ENCODE data around the gene ODAM. TPM values are rescaled to one million over a fixed set of nuclear protein-coding genes. Genes with fewer than 3 reads are reported as not detected.
"Not testable (repeated sequence)": the region's sequence is repeated elsewhere in the genome, so short reads cannot be mapped to it uniquely, and the experiment has no call there.

ODAM gene
- polyA plus RNA-seq, 4 donors = 0.76 to 2.1 (median 1.5) TPM

DNA sequence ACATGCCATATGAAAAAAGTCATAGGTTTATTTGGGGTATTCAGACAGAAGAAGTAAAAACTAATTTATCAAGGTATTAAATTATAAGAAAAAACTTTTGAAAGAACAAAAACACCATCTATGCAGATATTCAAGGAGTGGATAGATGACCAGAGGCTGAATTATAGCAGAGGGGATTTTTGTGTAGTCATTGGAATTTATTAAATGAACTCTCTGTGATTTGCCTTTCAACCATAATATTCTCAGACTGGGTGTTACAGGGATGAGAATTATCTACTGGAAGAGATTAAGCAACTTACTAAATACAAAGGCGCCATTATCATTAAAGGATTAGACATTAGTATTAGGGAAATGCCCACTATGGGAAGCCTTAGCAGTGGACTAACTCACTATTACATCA is 21.0 kb downstream of the ODAM start:
- not testable (repeated sequence) for DNase-seq (ENCODE audit: low read depth in 4 of 4, low spot score in 2 of 4)

DNA sequence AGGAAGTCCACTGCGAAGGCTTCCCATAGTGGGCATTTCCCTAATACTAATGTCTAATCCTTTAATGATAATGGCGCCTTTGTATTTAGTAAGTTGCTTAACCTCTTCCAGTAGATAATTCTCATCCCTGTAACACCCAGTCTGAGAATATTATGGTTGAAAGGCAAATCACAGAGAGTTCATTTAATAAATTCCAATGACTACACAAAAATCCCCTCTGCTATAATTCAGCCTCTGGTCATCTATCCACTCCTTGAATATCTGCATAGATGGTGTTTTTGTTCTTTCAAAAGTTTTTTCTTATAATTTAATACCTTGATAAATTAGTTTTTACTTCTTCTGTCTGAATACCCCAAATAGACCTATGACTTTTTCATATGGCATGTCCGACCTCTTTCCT is 25.9 kb downstream of the ODAM start:
- not testable (repeated sequence) for DNase-seq (ENCODE audit: low read depth in 4 of 4, low spot score in 2 of 4)

- DNase-seq (ENCODE audit: low read depth in 4 of 4, low spot score in 2 of 4) = not testable (repeated sequence)
Measured at GRCh38 chr4:70221818-70222217, 26.3 kb downstream of the ODAM start.

DNA sequence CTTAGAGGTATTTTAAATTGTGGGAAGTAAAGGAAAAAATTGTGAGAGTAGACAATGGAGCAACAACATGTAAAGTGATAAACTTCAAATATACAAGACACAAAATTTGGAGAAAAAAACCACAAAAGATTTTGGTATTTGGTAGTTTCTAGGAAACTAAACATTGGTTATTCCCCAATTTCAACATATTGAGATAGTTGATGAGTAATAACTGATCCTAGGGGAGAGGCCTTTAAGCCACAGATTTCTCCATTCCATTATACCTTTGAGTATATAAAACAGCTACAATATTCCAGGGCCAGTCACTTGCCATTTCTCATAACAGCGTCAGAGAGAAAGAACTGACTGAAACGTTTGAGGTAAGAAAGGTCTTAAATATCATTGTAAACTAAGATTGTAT is 30.3 kb downstream of the ODAM start, which contains the start of gene FDCSP:
TSS of gene FDCSP (plus strand) at position 301 of the 400 bp plus-strand sequence. CDS start 5,071 bp downstream, outside the sequence.
- no peak for DNase-seq (ENCODE audit: low read depth in 4 of 4, low spot score in 2 of 4)

DNA sequence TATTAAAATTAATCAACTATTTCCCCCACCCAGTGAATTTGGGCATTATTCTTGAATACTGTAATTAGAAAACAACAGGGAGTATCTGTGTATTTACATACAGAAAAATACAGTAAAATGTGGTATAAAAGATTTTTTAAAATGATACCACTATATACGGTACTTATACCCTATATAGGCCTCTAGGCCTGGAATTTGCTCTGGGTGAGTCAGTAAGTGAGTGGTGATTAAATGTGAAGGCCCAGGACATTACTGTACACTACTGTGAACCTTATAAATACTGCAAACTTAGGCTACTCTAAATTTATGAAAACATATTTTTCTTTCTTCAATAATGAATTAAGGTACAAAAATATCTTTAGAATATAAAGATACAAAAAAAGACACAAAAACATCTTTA is 40.6 kb downstream of the ODAM start:
- no peak for DNase-seq (ENCODE audit: low read depth in 4 of 4, low spot score in 2 of 4)

DNA sequence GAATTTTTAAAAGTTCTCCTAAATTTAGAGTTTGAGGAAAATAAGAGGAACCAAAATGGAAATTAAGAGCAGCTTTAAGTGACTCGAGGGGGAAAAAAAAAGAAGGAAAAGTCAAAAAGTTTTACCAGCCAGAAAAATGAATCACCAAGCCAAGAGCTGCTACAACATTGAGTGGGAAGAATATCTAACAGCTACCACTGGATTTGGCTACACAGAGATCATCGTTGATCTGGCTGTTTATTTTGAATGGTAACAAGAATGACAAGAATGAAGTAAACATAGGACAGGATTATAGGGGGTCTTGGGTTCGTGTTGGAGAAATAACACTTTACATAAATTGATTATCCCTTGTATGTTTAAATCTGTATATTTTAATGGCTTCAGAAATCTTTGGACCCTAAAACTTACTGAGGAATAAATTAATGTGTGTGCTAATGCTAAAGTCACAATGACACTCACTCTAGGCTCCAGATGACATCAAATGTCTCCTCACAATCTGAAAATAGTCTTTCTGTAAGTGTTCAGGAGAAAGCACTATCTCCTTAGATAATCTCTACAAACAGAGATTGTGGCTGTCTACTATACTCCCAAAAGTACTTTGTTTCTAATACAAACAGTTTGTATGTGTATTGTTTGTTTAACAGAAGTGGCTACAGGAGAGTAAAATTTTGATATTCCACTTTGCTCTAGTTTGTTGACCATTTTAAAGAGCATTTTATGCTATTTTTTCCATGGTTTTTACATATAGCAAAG is 43.8 kb downstream of the ODAM start:
- DNase-seq (ENCODE audit: low read depth in 4 of 4, low spot score in 2 of 4) = no peak

DNA sequence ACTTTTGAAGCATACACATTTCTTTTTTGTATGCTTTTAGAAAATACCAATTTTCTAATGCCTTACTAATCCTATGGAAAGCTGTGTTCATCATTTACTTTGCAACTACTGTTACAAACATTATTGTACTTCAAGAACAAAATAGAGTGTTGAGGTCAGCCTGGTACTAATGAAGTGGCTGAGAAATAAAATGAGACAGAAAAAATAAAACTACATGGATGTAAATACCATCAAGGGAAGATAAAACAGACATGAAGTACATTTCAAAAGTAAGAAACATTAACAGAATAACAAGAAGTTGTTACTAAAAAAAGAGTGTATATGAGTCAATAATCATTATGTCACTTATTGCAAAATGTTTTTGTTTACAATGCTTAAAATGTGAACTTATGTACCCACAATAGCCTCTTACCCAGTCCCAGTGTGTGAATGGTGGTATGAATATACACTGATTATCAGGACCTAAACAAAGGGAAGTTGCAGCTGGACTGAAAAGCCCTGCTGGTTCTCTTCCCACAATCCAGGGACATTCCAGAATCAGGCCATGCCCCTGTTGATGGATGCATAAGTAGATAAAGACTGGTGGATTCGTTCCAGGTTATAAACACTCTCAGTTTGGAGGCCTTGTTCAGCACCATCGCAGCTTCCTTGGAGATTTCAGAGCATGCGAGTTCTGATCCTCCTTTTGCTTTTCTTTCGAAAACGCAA is 44.5 kb downstream of the ODAM start:
- DNase-seq (ENCODE audit: low read depth in 4 of 4, low spot score in 2 of 4) = no peak

DNA sequence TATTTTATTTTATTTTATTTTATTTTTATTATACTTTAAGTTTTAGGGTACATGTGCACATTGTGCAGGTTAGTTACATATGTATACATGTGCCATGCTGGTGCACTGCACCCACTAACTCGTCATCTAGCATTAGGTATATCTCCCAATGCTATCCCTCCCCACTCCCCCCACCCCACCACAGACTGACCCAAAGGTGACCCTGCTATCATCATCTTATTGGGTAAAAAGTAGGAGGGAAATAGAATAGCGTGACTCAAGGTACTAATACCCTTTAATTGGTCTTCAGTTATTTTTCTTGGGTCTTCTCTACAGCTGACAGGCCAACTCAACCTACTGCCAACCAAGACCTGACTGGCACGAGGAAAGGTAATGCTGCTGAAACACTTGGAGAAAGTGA is 46.8 kb downstream of the ODAM start, which contains the start of gene CSN3:
TSS of gene CSN3 (plus strand) at position 301 of the 400 bp plus-strand sequence. CDS start 2,223 bp downstream, outside the sequence.
- DNase-seq (ENCODE audit: low read depth in 4 of 4, low spot score in 2 of 4) = not testable (repeated sequence)

DNA sequence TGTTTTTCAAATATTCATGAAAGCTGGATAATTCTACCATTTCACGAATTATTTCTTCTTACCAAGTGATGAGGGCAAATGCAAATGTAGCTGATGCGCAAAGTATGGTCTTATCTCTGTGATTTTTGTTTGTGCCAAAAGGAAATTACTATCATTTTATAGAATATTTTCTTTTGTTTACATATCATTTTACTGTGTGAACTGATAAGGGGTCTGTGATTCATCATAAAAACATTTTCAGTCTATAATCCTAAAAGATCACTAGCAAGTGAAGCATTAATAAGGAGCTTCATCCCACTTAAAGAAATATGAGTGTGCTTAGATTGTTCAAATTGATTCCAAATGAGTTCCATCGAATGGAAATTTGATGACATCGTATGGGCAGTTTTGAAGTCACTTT is 47.6 kb downstream of the ODAM start:
- DNase-seq (ENCODE audit: low read depth in 4 of 4, low spot score in 2 of 4) = no peak

DNA sequence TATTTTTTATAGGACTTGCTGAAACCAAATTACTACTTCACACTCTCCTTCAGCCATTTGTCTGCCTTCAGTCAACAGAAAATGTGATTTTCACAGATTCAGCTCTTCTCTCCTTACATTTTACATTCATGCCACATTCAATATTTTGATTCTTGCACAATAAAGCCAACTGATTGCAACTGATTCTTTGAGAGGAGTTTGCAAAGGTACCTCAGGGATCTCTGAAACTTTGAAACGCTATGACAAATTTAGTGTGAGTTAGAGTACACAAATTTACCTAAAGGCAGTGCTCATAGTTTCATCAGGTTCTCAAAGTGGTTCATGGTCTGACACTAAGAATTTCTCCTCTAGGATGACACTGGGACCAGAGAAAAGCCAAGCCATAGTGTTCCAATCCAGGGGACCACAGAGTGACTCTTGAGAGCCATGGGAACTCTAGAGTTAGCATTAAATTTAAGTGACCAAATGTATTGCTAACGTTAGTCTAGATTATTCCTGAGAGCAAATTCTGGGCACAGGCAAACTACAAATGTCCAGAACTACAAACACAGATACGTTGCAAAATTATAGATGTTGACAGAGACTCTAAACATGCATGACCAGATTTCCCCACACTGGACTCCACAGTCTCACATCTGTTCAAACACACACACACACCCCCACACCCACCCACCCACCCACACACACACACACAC is 55.9 kb downstream of the ODAM start:
- no peak for DNase-seq (ENCODE audit: low read depth in 4 of 4, low spot score in 2 of 4)

DNA sequence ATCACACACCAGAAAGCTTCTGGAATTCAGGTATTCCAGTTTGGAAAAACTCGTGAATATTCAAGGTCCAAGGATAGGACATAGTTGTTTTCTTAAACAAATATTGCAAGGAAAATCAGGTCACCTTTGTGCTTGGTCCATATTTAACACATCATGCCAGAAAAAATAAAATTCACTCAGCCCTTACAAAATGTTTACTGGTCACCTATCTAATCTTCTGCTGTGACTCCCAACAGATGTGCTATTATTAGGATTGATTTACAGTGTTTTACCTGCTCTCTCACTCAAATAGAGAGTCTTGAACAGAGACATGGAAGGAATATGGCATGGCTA is 56.4 kb downstream of the ODAM start:
- no peak for DNase-seq (ENCODE audit: low read depth in 4 of 4, low spot score in 2 of 4)

Other genes with a start within 250 kb of the ODAM start
- gene CSN2, start 230.0 kb upstream of the ODAM start, polyA plus RNA-seq (ENCODE audit: insufficient read length in 4 of 4) = not detected
- under 1 TPM; 0.34 to 0.69 (median 0.47) TPM for gene STATH, start 199.8 kb upstream of the ODAM start, polyA plus RNA-seq (ENCODE audit: insufficient read length in 4 of 4)
- gene HTN3, start 167.3 kb upstream of the ODAM start, polyA plus RNA-seq (ENCODE audit: insufficient read length in 4 of 4) = not detected
- under 1 TPM in 1 of 4 donors, not detected in 3; 0.03 TPM for gene HTN1, start 145.3 kb upstream of the ODAM start, polyA plus RNA-seq (ENCODE audit: insufficient read length in 4 of 4)
- under 1 TPM; 0.04 to 0.14 (median 0.09) TPM for gene PRR27, start 41.5 kb upstream of the ODAM start, polyA plus RNA-seq (ENCODE audit: insufficient read length in 4 of 4)
- 1 to 10 TPM in 3 of 4 donors, under 1 TPM in 1; 0.79 to 1.6 (median 1.4) TPM for gene FDCSP, start 30.4 kb downstream of the ODAM start, polyA plus RNA-seq (ENCODE audit: insufficient read length in 4 of 4)
- gene CSN3, start 46.9 kb downstream of the ODAM start, polyA plus RNA-seq (ENCODE audit: insufficient read length in 4 of 4) = under 1 TPM in 1 of 4 donors, not detected in 3; 0.16 TPM
- gene CABS1, start 139.3 kb downstream of the ODAM start, polyA plus RNA-seq (ENCODE audit: insufficient read length in 4 of 4) = under 1 TPM; 0.11 to 0.22 (median 0.14) TPM
- gene SMR3A, start 165.0 kb downstream of the ODAM start, polyA plus RNA-seq (ENCODE audit: insufficient read length in 4 of 4) = not detected
- gene SMR3B, start 187.4 kb downstream of the ODAM start, polyA plus RNA-seq (ENCODE audit: insufficient read length in 4 of 4) = not detected
- gene OPRPN, start 202.2 kb downstream of the ODAM start, polyA plus RNA-seq (ENCODE audit: insufficient read length in 4 of 4) = not detected